Cerebellar nuclear complex (tissue), 1 donor: ENCODE measurements around the gene SMCHD1.

Experiments
- DNase-seq, 2 experiments: peaks; one replicate each; lab custom pipeline; 2025; lab: John Stamatoyannopoulos, UW

SMCHD1 gene

GRCh38 chr18:2655178-2655953, at the start of gene SMCHD1:
SMCHD1 (plus strand) TSS chr18:2655726; CDS start chr18:2656076, 350 bp downstream.
- peak; percentile 42 to 49 for DNase-seq

DNA sequence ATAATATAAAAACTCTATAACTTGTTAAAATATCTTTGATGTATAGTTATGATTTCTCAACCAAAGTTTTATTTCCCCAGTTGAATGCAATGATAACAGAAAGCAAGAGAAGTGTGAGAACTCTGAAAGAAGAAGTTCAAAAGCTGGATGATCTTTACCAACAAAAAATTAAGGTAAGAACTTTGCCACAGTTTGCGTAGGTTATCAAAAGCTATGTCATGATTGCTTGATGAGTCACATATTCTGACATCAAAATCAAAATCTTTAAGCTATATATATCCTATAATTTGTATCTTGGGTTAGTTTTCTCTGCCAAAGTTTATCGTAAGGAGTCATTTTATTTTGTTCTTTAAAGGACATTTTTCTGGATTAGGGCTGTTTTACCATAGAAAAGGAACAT, 49.2 kb upstream of the SMCHD1 start:
- no peak for DNase-seq

DNA sequence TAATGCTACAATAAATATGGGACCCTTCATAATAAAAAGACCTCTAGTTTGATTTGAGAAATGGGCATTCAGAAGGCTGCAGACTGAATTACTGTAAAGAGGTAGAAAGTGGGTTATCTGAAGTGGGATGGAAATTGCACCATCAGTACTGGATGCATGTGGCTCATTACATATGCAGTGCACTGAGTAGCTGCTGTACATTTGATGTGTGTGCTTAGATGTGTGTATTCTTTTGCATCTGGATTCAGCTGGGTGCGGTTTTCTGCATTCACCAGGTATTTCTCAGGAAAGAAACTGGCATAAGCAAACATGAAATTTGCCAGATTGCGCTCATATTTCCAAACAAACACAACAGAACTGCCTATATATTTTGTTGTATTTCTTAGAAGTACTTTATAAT, 45.9 kb upstream of the SMCHD1 start:
- no peak for DNase-seq

DNA sequence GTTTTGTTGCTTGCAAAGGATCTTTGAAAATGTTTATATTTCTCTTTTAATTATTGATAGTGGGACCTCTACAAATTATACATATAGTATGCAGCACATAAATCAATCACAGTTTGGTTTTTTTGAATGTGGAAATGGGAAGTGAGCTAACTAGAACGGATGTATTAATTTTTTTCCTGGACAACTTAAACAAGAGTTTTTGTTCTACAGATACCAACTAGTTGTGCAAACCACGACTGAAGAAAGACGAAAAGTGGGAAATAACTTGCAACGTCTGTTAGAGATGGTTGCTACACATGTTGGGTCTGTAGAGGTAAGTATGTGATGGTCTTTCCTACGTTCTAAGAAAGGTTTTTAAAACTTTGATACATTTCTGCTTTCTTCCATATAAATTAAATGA, 45.0 kb upstream of the SMCHD1 start:
- DNase-seq, result no peak

DNA sequence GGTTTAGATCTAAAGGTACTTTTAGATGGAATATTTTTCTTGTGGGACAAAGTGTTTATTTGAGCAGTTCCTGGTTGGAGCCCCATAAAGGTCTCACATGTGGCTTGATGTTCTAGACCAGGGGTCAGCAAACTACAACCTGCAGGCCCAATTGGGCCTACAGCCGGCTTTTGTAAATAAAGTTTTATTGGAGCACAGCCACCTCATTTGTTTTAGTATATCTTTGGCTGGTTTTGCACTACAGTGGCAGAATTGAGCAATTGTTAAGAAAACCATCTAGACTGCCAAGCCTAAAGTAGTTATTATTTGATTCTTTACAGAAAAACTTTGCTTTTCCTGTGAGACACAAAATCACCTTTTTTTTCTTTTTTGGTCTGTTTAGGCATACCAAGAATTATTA, 42.5 kb upstream of the SMCHD1 start:
- DNase-seq, result no peak

DNA sequence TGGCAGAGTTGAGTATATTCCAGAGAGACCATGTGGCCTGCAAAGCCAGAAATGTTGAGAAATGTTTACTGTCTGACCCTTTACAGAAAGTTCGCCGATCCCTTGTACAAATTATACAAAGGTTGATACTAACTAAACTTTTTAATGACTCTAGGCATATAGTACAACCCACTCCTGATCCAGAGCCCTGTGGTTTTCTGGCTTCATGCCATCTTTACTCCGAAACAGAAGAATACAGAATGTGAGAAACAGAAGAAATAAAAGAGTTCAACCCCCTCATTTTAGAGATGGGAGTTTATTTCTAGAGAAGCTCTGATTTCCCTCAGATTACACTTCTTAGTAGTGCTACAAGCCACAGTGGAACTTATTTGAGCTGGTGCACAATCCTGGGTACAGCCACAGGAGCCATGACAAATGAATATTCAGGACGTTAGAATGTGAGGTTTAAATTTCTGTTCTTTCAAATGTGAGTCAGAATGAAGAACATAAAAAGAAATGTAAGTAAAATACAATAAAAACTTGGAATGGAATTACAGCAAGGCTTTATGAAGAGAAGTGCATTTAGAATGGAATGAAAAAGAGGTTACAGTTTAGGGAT, 38.0 kb upstream of the SMCHD1 start:
- no peak for DNase-seq

- no peak for DNase-seq
Measured at GRCh38 chr18:2618009-2618408, 37.5 kb upstream of the SMCHD1 start.

DNA sequence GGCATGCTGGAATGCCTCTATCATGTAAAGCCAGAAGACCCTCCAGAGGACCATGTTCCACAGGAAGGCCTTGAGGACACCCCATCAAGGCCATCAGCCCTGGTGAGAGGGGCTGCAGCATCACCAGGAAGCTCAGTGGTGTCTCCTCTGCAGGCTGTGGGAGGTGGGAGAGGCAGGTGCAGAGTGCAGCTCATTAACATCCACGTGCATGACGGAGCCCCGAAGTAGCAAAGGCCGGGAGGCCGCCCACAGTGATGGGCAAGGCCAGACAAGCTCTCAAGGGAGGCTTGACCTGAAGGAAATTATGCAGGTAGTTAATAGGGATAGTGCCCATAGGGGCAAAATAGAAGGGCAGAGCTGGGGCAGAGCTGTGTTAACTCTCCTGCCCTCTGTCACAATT, 30.3 kb upstream of the SMCHD1 start:
- DNase-seq, result no peak

DNA sequence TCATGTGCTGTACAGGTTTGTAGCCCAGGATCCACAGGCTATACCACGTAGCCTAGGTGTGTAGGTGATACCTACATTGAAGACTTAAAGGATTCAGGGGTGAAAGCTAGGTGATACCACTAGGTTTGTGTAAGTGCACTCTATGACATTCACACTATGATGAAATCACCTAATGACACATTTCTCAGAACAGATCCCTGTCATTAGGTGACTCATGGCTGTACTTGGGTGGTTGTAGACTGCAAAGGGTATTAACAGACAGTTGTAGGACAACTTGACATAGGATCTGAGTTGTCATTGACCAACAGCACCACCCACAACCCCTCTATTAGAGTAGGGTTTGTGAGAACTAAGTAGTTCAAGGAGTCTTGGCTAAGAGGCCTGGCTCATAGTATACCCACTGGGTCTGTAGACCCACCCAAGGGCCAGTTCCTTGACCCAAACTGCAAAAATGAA, 27.7 kb upstream of the SMCHD1 start:
- no peak for DNase-seq

DNA sequence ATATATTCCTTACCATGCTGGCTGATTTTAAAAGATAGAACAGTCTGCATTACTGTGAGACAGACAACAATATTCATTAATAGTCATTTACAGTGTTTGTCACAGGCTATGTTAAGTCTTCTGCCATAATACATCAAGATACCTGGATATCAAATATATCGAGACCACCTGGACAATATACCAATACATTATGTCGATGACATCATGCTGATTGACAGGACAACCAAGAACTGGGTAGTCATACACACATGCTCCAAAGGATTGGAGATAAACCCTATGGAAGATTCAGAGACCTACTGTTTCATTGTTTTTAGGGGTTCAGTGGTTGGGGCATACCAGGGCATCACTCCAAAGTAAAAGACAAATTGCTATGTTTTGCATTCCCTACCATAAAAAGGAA, 26.5 kb upstream of the SMCHD1 start:
- no peak for DNase-seq

DNA sequence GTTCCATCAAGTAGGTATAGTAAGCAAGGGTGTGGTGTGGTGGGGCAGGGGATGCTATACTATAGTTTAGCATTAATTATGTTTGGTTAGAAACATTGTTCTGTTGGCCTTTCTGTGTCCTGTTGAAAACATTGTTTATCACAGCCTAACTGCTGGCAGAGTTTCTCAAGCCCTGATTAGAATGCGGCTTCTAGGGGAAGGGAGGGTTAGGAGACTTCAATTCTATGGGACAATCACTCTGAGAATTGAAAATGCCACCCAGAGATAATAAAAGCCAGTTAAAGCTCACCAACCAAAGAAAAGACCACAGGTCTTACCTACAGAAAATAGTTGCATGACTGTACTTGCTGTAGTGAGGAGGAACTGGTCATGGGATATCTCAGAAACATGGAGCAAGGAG, 19.9 kb upstream of the SMCHD1 start:
- DNase-seq, result no peak

DNA sequence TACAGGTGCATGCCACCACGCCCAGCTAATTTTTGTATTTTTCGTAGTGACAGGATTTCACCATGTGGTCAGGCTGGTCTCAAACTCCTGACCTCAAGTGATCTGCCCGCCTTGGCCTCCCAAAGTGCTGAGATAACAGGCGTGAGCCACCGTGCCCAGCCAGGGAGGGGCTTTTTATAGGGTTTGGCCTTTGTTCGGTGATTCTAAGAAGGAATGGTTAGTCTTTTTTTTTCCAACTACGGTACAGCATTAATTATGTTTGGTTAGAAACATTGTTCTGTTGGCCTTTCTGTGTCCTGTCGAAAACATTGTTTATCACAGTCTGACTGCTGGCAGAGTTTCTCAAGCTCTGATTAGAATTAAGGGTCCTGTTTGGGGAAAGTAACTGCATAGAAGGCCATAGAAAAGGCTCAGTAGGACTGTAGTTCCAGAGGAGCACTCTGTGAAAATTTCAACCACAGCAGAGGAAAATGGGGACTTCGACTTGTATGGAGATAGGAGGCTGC, 19.3 kb upstream of the SMCHD1 start:
- DNase-seq, result no peak

- no peak for DNase-seq
Measured at GRCh38 chr18:2641638-2642037, 13.9 kb upstream of the SMCHD1 start.

GRCh38 chr18:2642771-2643170, 12.8 kb upstream of the SMCHD1 start:
- no peak for DNase-seq

DNA sequence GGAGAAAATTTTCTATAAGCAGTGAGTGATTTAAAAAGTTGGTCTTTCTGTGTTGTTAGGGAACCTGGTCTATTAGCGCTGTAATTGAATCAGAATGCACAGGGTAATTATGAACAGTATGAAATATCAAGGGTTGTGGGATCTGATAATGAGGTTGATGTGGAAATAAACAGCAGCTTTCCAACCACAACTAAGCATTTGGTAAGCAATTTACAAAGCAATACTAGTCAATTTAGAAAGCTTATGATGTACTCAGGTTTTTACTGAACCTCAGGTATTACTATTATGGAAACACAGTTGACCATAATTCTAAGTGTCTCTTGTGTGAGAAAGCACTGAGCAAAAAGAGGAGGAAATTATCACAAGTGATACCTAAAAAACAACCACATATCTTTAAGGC, 11.0 kb upstream of the SMCHD1 start:
- no peak for DNase-seq

DNA sequence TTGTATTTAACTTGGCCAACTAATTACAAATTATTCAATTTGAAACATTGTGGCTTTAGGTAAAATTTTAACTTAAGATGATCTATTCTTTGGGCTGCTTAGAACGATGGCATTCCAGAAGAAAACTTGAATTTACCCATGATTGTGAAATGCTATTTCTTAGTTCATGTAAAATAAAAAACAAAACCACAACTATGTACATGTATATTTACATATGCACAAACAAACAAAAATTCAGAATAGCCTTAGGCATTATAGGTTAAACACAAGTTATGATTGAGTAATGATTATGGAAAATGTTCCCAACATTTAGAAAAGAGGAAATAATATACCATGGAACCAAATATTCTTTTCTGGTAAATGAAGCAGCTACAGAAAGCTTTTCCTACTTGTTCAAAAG, 3.5 kb upstream of the SMCHD1 start:
- DNase-seq, result no peak

GRCh38 chr18:2653467-2653866, 2.1 kb upstream of the SMCHD1 start:
- no peak for DNase-seq

- DNase-seq, result no peak
Measured at GRCh38 chr18:2654169-2654927, 1.2 kb upstream of the SMCHD1 start.

GRCh38 chr18:2654928-2655177, 673 bp upstream of the SMCHD1 start:
- DNase-seq, result no peak

GRCh38 chr18:2655954-2656236, 369 bp downstream of the SMCHD1 start:
- no peak for DNase-seq

GRCh38 chr18:2656237-2656980, 883 bp downstream of the SMCHD1 start:
- no peak for DNase-seq

DNA sequence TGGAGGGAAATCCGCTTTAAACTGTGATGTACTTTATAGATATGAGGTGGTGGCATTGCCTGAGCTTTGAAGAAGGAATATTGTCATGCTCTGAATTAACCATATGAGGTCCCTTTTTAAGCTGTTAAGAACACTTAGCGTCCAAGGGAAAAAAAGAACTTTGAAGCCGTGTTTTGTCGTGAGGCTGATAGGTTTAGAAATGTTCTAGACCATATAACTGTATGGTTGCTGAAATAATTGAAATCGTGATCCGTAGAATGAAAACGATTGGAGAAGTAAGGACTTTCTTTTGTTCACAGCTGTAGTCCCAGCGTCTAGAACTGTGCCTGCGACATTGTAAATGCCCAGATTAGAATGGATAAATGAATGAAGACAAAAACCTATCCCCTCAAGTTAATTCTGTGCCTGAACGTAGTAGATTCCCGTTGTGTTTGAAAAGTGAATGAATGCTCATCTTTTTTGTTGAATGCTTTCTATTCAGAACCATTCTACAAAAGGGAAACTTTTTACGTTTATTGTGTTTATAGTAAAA, 1.5 kb downstream of the SMCHD1 start:
- no peak for DNase-seq
